ENCODE measurements around the gene BMERB1. TPM values are rescaled to one million over a fixed set of nuclear protein-coding genes. Genes with fewer than 3 reads are reported as not detected.

BMERB1 gene
- total RNA-seq, 2 donors from 2014 or later: 55.0 to 55.3 TPM

GRCh38 chr16:15597822-15598647 is 163.6 kb downstream of the BMERB1 start:
- Histone ChIP-seq H3K27me3 (no peaks in the 10 kb centered on the region), H3K9me3 (no peaks in the 10 kb centered on the region), H3K36me3 (peaks cover 92% of the 10 kb centered on the region), H3K4me1 (peaks cover 0 to 12% of the 10 kb centered on the region in 2 donors), H3K4me3 (no peak overlapping the region), H3K27ac (no peak overlapping the region)
- no peak for DNase-seq (ENCODE audit: low spot score)
- no peak for TF ChIP-seq CTCF (IDR thresholded peaks at IDR 0.05)

- no peak for TF ChIP-seq CTCF (IDR thresholded peaks at IDR 0.05)
- peaks cover 0 to 12% of the 10 kb centered on the region in 2 donors for H3K4me1 ChIP-seq
- DNase-seq (ENCODE audit: low spot score): no peak
- H3K27me3 ChIP-seq: no peaks in the 10 kb centered on the region
- no peak overlapping the region for H3K27ac ChIP-seq
- no peak overlapping the region for H3K4me3 ChIP-seq
- H3K9me3 ChIP-seq: no peaks in the 10 kb centered on the region
- H3K36me3 ChIP-seq: peaks cover 93% of the 10 kb centered on the region
Observed at GRCh38 chr16:15598648-15599190, 164.3 kb downstream of the BMERB1 start.

- Histone ChIP-seq H3K4me1 (peaks cover 0 to 12% of the 10 kb centered on the region in 2 donors), H3K27me3 (no peaks in the 10 kb centered on the region), H3K4me3 (no peak overlapping the region), H3K27ac (no peak overlapping the region), H3K36me3 (peaks cover 98% of the 10 kb centered on the region), H3K9me3 (no peaks in the 10 kb centered on the region)
- DNase-seq (ENCODE audit: low spot score): no peak
- no peak for TF ChIP-seq CTCF (IDR thresholded peaks at IDR 0.05)
Observed at GRCh38 chr16:15599303-15600070, 165.1 kb downstream of the BMERB1 start.

- Histone ChIP-seq H3K27me3 (no peaks in the 10 kb centered on the region), H3K9me3 (no peaks in the 10 kb centered on the region), H3K27ac (no peak overlapping the region), H3K36me3 (peaks cover 80% of the 10 kb centered on the region), H3K4me1 (peaks cover 0 to 10% of the 10 kb centered on the region in 2 donors), H3K4me3 (no peak overlapping the region)
- TF ChIP-seq CTCF (IDR thresholded peaks at IDR 0.05): no peak
- DNase-seq (ENCODE audit: low spot score): no peak
Observed at GRCh38 chr16:15601212-15601879, 167.0 kb downstream of the BMERB1 start.

GRCh38 chr16:15602285-15603044 is 168.1 kb downstream of the BMERB1 start:
- H3K4me1 ChIP-seq: peaks cover 0 to 7% of the 10 kb centered on the region in 2 donors
- H3K27me3 ChIP-seq: no peaks in the 10 kb centered on the region
- no peak for DNase-seq (ENCODE audit: low spot score)
- H3K4me3 ChIP-seq: no peak overlapping the region
- TF ChIP-seq CTCF (IDR thresholded peaks at IDR 0.05): no peak
- peaks cover 69% of the 10 kb centered on the region for H3K36me3 ChIP-seq
- no peak overlapping the region for H3K27ac ChIP-seq
- no peaks in the 10 kb centered on the region for H3K9me3 ChIP-seq
